WERI-Rb-1 (cell line): ENCODE data around the gene EXPH5.
"Not testable (repeated sequence)": the region's sequence is repeated elsewhere in the genome, so short reads cannot be mapped to it uniquely, and the experiment has no call there.

Experiments
- DNase-seq: peaks from one replicate; pipeline ENCODE4 v3.0.0-alpha.2; 2020
- H3K27ac ChIP-seq: fragments of 250-450 bp; sonication (Bioruptor Pico); 2 replicates; pipeline ENCODE4 v1.5.1; 2020; ENCODE audit warnings: mild to moderate bottlenecking, moderate library complexity
- H3K27me3 ChIP-seq: fragments of 250-450 bp; sonication (Bioruptor Pico); 2 replicates; pipeline ENCODE4 v1.5.1; 2021; ENCODE audit warnings: mild to moderate bottlenecking, low read depth, moderate library complexity; ENCODE audit not compliant: insufficient read depth, severe bottlenecking
- H3K36me3 ChIP-seq: fragments of 250-450 bp; sonication (Bioruptor Pico); 2 replicates; pipeline ENCODE4 v1.5.1; 2020; ENCODE audit warnings: mild to moderate bottlenecking, moderate library complexity
- H3K4me3 ChIP-seq: 2 replicates; pipeline ENCODE4 v1.5.1; 2011; ENCODE audit warnings: low read depth, mild to moderate bottlenecking, control low read depth, low read length
- H3K9me3 ChIP-seq: fragments of 250-450 bp; sonication (Bioruptor Pico); 2 replicates; pipeline ENCODE4 v1.5.1; 2021; ENCODE audit warnings: mild to moderate bottlenecking, moderate library complexity; ENCODE audit not compliant: severe bottlenecking
- CTCF ChIP-seq: IDR thresholded peaks from 2 replicates; pipeline ENCODE4 v1.5.1; 2011; ENCODE audit warnings: low read depth, mild to moderate bottlenecking, control low read depth, inconsistent platforms, low read length

The EXPH5 gene

GRCh38 chr11:108593214-108593922, at the start of gene EXPH5:
Gene EXPH5 (minus strand): TSS chr11:108593768. CDS start chr11:108593536, 232 bp downstream.
- no peak for TF ChIP-seq CTCF
- H3K36me3 ChIP-seq, result no peaks in the 10 kb centered on the region
- H3K9me3 ChIP-seq, result no peaks in the 10 kb centered on the region
- DNase-seq, result peak; percentile 98
- H3K4me3 ChIP-seq, result peak within 1 kb of the TSS; percentile 72
- H3K27me3 ChIP-seq, result no peaks in the 10 kb centered on the region
- H3K27ac ChIP-seq, result peak within 1 kb of the TSS; percentile 79

GRCh38 chr11:108641752-108642151, 48.2 kb upstream of the EXPH5 start:
- H3K27ac ChIP-seq, DNase-seq, H3K4me3 ChIP-seq, H3K36me3 ChIP-seq, H3K27me3 ChIP-seq, H3K9me3 ChIP-seq: not testable (repeated sequence)

GRCh38 chr11:108639146-108639545, 45.6 kb upstream of the EXPH5 start:
- no peak overlapping the region for H3K27ac ChIP-seq
- H3K36me3 ChIP-seq, result no peaks in the 10 kb centered on the region
- DNase-seq, result no peak
- no peak overlapping the region for H3K4me3 ChIP-seq
- H3K9me3 ChIP-seq, result no peaks in the 10 kb centered on the region
- H3K27me3 ChIP-seq, result no peaks in the 10 kb centered on the region
- TF ChIP-seq CTCF, result no peak

- no peak for DNase-seq
- no peak for TF ChIP-seq CTCF
- H3K36me3 ChIP-seq, result no peaks in the 10 kb centered on the region
- H3K4me3 ChIP-seq, result no peak overlapping the region
- no peaks in the 10 kb centered on the region for H3K9me3 ChIP-seq
- no peak overlapping the region for H3K27ac ChIP-seq
- H3K27me3 ChIP-seq, result no peaks in the 10 kb centered on the region
Measured at GRCh38 chr11:108636222-108636621, 42.7 kb upstream of the EXPH5 start.

- H3K4me3 ChIP-seq, result no peak overlapping the region
- no peaks in the 10 kb centered on the region for H3K9me3 ChIP-seq
- no peaks in the 10 kb centered on the region for H3K36me3 ChIP-seq
- no peak for DNase-seq
- no peak for TF ChIP-seq CTCF
- no peaks in the 10 kb centered on the region for H3K27me3 ChIP-seq
- no peak overlapping the region for H3K27ac ChIP-seq
Measured at GRCh38 chr11:108635106-108635505, 41.5 kb upstream of the EXPH5 start.

- Histone ChIP-seq H3K36me3 (no peaks in the 10 kb centered on the region), H3K4me3 (no peak overlapping the region), H3K27me3 (no peaks in the 10 kb centered on the region), H3K9me3 (peaks cover 6% of the 10 kb centered on the region), H3K27ac (no peak overlapping the region)
- DNase-seq, result no peak
- TF ChIP-seq CTCF, result no peak
Measured at GRCh38 chr11:108632041-108632704, 38.6 kb upstream of the EXPH5 start.
